Retina (tissue), 1 donor: Measurements from ENCODE around the gene ZNF365.
"Not testable (repeated sequence)": the region's sequence is repeated elsewhere in the genome, so short reads cannot be mapped to it uniquely, and the experiment has no call there.

Source experiments
- DNase-seq: peaks from one replicate; pipeline ENCODE4 v3.0.0-alpha.2; 2016

The ZNF365 gene

DNA sequence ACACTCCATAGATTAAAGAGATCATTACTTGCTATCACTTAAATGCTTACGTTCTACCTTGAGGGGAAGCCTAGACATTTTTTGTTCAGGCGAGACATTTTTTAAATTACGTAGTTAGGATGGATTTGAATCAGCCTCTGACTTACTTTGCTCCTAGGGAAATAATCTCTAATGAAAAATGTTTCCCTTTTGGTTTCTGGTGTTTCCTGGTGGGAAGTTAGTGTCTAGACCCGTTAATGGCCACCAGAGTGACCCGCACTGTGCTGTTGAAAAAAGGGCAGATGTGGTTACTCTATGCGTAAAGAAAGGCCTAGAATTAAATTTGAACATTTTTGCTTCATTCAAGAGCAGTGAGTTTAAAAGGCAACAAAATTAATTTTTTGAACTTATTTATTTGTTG, 3.8 kb downstream of the ZNF365 start:
- no peak for DNase-seq

DNA sequence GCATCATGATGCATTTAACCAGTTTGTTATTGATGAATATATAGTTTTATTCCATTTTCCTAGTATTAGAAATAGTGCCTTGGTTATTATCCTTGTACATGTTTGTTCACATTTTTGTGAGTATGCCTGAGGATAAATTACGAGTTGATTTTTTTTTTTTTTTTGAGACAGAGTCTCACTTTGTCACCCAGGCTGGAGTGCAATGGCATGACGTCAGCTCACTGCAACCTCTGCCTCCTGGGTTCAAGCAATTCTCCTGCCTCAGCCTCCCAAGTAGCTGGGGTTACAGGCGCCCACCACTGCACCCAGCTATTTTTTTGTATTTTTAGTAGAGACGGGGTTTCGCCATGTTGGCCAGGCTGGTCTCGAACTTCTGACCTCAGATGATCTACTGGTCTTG, 4.7 kb downstream of the ZNF365 start:
- not testable (repeated sequence) for DNase-seq

DNA sequence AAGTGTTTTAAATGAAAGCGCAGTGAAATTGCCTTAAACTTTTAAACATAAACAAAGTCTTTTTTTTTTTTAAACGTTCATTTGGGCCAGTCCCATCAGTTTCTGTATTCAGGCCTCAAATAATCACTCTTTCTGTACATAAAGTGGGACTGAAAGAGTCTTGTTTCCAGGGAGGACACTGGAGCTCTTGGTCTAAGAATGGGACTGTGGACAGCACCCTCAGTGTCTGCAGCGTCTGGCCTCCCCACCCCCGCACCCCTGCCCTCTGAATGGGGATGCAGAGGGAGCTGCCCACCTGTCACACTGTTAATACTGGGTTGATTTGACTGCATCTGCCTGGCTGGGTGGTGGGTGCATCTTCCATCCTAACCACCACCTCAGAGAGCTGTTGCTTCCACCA, 5.2 kb downstream of the ZNF365 start:
- no peak for DNase-seq

DNA sequence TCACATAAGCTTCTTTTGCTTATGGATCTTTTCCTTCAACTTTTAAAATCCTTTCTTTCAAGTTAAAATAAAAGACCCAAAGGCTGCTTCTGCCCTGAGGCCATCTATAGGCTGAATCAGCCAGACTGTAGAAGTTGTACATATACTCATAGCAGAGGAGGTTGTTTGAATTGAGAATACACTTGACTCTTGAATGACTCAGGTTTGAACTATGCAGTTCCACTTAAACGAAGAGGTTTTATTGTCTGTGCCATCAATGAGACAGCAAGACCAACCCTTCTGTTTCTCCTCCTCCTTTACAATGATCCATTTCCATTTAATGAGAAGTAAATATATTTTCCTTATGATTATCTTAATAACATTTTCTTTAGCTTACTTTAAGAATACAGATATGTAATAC, 5.8 kb downstream of the ZNF365 start:
- DNase-seq, result no peak

DNA sequence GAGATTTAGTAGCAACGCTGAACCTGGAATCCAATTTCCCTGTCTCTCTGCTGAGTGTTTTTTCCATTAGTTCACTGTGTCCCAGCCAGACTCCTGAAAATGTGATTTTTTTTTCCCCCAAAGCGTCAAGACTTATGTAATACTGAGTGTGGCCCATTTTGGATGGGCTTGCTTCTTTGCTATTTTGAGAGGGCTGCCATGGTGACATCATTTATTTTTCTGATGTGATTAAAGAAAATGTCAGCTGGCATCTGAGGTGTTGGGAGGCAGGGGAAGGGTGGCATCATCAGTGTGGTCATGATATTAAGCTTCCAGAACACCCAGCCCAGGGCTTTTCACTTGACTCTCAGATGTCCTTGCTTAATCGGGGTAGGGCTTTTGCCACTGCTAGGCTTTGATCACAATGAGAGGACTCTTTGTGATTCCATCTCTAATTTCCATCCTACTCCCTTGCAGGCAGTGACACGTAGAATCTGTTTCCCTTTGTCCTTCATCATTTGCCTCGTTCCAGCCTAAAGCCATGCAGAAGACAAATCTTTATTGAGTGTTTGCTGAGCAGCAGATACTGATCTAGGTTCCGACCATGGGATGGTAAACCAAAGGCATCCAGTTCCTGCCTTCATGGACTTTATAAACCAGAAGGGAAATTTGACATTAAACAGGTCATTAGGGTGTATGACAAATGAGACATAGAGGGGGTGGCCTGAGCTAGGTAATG, 7.4 kb downstream of the ZNF365 start:
- no peak for DNase-seq

DNA sequence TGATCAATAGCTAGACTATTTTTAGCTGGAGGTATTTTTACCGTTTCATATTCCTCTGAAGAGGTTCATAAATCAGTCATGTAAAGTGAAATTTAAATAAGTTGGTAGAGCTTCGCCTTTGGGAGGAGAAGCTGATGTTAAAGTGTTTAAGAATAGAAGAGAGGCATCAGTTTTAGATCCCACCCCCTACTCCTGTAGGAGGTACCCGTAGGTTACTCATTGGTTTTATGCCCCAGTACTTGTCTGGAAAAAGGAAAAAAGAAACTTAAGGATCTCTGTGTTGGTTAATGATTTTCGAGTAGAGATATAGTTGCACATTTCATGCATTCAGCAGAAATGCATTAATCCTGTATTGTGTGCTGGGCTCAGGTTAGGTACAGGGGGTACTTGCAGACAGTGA, 8.7 kb downstream of the ZNF365 start:
- DNase-seq, result no peak

DNA sequence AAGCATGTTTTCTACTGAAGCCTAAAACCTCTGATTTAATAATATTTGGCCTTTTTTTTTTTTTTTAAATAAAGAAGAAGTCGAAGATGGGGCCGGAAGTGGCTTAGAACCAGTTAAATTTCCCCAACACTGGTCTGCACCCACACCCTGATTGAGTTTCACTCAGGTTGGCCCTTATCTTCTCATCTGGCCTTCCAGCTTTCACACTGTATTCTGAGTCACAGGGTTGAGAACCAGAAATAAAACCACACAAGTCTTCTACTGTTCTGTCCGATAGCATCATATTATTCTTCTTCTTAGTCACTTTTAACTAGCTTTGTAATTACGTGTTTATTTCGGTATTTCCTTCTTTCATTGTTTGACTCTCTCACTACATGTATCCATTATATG, 9.9 kb downstream of the ZNF365 start:
- DNase-seq, result no peak

DNA sequence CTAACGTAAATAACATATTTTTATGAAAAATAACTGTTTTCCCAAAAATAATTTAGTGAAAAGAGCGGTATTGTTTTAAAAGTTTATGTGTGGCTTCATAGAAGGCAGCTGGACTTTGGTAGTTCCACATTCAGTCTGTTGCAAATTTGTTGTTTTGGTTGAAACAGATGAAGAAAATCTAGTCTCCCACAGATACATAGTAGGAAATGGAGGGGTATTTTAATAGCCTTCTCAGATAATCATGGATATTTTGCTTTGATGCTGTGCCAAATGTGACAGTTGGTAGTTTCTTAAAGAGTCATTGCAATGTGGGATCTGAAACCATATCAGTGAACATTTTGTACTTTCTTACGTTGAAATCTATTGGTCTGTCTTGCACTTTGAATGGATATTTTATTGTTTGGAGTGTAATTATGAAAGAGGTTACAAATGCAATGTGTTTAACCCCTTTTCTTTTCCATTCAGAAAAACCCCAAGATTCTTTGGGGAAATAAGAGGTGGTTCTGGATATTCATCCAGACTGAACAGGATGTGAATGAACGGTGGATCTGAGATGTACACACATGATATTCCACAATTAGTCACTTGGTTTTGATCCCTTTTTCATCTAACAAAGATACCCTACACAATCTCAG, 10.4 kb downstream of the ZNF365 start:
- DNase-seq, result no peak

DNA sequence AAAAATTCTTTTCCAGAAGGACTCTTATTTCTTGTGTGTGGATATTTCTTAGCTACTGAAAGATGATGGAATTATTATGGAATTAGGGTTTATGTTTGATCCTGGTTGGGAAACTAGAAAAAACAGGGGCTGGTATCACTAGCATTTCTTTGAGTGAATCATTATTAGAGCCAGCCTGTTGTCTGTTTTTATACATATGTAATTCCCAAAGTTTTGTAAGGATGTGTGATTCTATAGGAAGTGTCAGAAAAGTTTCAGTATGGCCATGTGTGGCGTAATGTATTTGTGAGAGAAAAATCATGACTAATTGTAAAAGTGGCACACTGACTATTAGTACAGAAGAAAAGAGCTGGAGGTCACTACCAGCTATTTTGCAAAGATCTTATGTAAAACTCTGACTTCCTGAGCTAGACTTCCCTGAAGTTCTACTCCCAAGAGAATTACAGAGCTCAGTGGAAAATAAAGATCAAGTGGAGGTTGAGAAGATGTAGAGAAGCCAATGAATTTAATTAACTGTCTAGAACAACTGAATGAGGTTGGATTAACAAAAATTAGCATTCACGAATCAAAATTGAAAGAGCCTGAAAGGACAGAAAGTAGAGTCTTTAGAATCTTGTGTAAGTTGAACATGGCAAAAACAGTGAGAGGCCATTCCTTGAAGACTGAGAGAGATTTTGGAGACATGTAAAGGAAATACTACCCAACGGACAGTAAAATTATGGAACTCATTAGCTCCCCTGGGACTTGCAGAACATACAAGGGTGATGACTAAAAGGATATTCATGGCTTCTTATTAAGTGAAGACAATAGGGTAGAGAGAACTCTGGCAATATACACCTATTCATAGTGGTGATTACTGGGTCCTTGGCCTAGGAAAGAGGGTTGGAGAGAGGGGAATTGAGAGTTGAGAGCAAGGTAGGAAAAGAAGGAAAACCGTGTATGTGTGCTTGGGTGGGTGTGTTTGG, 12.5 kb downstream of the ZNF365 start:
- no peak for DNase-seq

DNA sequence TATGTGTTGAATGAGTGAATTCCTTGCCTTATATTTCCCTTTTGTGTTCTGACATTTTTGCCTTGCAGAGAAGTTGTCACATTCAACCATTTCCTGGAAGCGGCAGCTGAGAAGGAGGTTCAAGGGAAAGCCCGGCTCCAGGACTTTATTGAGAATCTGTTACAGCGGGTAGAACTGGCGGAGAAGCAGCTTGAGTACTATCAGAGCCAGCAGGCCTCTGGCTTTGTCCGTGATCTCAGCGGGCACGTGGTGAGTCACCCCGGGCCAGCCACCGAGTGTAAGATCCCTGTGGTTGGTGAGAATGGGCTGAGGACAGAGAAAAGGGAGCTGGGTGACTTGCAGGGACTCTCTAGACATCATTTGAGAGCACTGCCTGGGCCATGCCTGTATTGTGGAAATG, 14.2 kb downstream of the ZNF365 start:
- DNase-seq, result no peak

DNA sequence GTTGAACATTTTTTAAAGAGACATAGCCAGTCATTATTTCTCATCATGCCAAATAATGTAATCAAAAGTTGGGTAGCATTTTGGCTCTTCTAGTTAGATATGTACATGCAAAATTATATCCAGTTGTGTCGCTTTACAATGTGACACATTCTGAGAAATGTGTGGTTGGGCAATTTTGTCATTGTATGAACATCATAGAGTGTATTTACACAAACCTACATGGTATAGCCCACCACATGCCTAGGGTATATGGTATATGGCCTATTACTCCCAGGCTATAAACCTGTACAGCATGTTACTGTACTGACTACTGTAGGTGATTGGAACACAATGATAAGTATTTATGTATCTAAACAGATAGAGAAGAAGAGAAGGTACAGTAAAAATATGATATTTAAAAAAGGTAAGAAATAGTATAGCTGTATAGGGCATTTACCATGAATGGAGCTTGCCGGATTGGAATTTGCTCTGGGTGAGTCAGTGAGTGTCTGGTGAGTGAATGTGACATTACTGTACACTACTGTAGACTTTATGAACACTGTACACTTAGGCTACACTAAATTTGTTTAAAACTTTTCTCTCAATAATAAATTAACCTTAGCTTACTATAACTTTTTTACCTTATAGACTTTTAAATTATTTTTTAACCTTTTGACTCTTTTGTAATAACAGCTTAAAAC, 16.5 kb downstream of the ZNF365 start:
- DNase-seq, result no peak

DNA sequence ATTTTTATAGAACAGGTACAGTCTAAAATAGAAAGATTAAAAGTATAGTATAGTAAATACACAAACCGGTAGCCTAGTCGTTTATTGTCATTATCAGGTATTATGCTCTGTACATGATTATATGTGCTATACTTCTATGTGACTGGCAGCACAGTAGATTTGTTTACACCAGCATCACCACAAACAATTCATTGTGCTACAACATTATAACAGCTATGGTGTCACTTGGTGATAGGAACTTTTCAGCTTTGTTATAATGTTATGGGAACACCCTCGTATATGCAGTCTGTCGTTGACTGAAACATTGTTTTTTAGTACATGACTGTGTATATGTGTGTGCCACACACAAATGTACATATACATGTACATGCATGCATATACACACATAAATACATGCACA, 19.1 kb downstream of the ZNF365 start:
- DNase-seq, result no peak

DNA sequence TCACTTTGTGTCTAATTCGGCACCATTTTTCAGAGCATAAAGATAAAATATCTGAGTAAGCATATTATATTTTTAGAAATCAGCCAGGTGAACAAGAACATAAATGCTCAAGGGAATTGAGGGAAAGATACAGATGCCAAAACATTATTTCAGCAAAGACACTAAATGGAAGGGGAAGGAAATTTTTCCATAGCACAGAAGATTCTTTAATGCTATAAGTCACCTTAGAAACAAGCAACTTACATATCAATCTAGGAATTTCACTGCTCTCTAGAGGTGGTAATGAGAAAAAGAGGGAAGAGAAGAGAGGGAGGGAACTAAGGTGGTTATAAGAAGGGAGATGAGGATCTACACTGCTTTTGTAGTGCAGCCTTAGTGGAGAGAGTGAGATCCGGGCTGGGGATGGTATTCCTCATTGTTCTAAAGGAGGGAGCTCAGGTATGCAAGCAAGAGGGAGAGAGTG, 20.4 kb downstream of the ZNF365 start:
- DNase-seq, result no peak

DNA sequence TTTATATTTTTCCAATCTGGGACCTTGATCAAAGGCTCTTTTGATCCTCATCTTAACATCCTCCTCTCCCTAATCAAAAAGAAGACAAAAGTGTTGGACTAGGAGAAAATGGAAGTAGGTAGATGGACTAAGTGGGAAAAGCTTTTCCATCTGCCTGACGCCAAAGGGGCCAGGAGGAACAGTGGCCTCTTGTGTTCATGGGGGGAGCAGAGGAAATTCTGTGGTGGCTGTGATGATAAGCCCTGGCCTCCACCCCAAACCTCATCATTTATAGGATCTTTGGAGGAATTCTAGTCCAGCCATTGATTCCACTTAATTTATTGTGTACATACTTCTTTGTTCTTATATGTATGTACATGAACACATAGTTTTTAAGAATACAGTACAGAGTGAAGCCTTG, 21.7 kb downstream of the ZNF365 start:
- no peak for DNase-seq

DNA sequence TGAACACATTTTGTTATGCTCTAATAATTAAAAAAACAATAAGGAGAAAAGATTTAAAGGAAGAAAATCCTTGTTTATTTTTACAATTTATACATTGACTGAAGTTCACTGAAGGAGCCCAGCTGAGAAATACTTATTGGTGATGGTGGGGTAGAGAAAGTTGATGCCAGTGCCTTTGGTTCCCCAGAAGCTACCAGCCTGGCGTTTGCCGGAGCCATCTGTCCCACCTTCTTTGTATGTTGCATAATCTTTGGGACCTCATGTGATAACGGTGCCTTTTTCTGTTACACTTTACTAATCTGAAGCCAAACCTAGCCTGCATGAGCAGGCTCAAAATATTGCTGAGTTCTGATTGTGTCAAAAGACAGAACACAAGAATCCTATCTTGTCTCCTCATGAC, 22.7 kb downstream of the ZNF365 start:
- DNase-seq, result no peak

DNA sequence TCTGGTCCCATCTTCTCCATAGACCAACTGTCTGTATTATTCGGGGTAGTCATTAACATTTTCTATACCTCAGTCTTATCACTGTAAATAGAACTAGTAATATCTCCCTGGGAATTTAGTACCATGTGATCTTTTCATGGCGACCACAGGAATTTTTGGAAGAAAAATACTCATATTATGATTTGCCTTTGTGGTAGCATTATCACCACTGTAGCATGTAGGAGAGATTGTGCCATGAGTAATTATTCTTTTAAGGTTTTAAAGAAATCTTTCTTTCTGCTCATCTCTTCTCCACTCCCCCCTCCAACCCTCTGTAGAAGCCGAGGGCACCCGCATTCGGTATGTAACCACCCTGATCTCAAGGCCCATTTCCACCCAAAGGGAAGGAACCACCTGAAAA, 25.0 kb downstream of the ZNF365 start:
- no peak for DNase-seq

DNA sequence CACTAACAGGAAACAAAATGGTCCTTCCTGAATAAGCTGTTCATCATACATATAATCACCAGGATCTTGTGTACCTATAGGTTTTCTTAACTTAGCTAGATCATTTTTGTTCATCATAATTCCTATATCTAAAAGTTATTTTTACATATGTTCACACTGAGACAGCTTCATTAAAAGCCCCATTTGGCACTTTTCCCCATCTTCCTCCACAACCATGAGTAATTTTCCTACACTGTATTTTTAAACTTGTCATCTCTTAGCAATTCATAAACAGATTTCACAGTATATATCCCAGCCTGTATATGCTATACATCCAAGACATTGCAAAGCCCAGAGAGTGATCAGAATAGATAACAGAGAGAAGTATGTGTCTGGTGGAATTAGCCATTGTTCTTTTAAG, 28.3 kb downstream of the ZNF365 start:
- no peak for DNase-seq

DNA sequence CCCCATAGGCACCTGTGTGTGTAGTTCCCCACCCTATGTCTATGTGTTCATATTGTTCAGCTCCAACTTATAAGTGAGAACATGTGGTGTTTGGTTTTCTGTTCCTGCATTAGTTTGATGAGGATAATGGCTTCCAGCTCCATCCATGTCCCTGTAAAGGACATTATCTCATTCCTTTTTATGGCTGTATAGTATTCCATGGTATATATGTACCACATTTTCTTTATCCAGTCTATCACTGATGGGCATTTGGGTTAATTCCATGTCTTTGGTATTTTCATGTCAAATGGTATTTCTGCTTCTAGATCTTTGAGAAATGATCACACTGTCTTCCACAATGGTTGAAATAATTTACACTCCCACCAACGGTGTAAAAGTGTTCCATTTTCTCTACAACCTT, 36.4 kb downstream of the ZNF365 start:
- not testable (repeated sequence) for DNase-seq

DNA sequence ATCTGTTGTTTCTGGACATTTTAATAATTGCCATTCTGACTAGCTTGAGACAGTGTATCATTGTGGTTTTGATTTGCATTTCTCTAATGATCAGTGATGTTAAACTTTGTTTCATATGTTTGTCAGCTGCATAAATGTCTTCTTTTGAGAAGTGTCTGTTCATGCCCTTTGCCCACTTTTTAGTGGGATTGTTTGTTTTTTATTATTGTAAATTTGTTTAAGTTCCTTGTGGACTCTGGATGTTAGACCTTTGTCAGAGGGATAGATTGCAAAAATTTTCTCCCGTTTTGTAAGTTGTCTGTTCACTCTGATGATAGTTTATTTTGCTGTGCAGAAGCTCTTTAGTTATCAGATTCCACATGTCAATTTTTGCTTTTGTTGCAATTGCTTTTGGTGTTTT, 36.8 kb downstream of the ZNF365 start:
- DNase-seq, result not testable (repeated sequence)

DNA sequence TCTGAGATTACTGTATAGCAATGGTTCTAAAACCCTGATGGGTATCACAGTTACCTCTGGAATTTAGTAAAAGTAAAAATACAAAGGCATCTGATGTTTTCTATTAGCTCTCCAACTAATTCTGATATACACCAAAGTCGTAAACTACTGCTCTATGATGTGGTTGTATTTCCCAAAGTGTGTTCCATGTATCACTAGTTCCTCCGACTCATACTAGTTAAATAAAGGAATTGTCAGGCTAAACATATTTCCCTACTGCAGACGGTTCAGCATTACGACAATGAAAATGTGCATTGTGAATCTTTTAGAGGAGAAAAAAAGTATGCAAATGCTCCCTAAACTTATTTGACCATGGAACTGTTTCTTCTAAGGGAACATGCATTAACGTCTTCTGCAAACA, 38.9 kb downstream of the ZNF365 start:
- no peak for DNase-seq

DNA sequence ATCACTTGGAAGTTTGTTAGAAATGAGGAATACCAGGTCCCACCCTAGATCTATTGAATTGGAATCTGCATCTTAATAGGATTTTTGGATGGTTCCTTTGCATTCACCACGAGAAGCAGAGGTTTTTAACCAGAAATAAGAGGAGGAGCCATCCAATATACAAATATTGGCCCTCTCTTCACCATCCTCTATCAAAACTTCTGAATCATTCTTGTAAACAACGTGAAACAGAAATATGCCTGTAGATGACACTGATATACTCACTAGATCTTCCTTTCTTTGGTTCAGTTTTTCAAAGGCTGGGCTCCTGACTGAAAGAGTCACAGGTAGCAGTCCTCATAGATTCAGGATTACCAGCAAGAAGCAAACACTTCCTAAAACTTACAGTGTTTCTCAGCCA, 39.5 kb downstream of the ZNF365 start:
- DNase-seq, result no peak

DNA sequence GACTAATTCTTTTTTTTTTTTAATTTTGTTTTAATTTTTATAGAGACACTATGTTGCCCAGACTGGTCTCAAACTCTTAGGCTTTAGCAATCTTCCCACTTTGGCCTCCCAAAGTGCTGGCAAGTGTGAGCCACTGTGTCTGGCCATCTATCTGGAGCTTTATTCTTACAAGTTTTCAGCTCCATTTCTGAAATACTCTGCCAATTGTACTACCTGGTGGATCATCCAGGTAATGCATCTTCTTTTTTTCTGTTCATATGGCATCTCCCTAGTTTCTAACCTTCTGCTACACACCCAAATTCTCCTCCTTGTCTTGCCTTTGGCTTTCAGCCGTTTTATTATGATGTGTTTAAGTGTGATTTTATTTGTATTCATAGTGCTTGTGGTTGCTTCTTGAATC, 40.2 kb downstream of the ZNF365 start:
- no peak for DNase-seq

DNA sequence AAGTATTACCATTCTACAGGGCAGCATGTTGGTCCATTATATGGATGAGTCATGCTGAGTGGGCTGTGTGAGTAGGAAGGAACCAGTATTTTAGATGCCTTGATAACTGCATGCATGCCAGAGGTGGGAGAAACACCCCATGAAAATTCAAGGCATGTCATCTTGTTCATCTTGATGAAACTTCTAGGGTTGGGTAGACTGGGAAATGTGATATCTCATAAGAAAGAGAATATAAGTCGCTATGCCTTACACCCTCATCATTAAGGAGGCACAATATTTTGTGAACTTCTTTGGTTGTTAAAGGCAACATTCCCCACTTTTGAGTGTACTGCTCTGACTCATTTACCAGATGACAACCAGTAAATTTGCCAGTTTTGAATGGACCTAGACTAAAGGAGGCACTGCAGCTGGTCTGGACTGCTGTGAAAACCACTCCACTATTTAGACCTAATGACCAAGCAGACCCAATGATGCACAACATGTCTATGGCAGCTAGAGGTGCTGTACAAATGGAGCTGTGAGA, 48.0 kb downstream of the ZNF365 start:
- no peak for DNase-seq
